K562 (cell line): ENCODE data around the gene CPED1. TPM values are rescaled to one million over a fixed set of nuclear protein-coding genes. Genes with fewer than 3 reads are reported as not detected.

ENCODE experiments used
- ATAC-seq: fragments of 200-7000 bp; cut with Tn5 transposase; 3 replicates; pipeline ENCODE4 v1.9.1; 2020; ENCODE audit warnings: moderate library complexity
- BruUV-seq: library from RNA; stranded (reverse); fragments of 400-500 nt; replicated peaks from 2 replicates; lab custom pipeline; 2021; lab: Mats Ljungman, UMichigan
- CTCF ChIA-PET: fragments of 300-600 bp; formaldehyde crosslinking; extraction: SDS; loops from one replicate; lab custom pipeline; 2021; ENCODE audit warnings: low intra/inter-chr PET ratio; lab: Yijun Ruan, JAX
- POLR2A ChIA-PET: fragments of 300-600, 350-650 bp; sonication (Branson Sonifier 250); formaldehyde crosslinking; extraction: SDS; loops from one replicate; lab custom pipeline; 2021; ENCODE audit warnings: antibody characterized with exemption, inconsistent platforms; lab: Yijun Ruan, JAX
- DNase-seq, 4 experiments: peaks; one replicate each; pipeline versions ENCODE4 v3.0.0 to v3.0.0-alpha.2; 2011 to 2018; ENCODE audit warnings: low spot score in 3 of 4, mixed read lengths in 3 of 4; ENCODE audit errors: extremely low read depth in 1 of 4
- FAIRE-seq: peaks from 2 replicates; lab custom pipeline; 2011; peaks lifted over from hg19 to GRCh38; lab: Jason Lieb, UNC
- H2AFZ ChIP-seq: 2 replicates; pipeline ENCODE4 v1.6.0; 2011; ENCODE audit warnings: low read depth, low read length, control low read depth, inconsistent platforms
- H3K27ac ChIP-seq: fragments of 200-600 bp; 3 replicates; pipeline ENCODE4 v1.8.0; 2011; ENCODE audit warnings: low read depth, mild to moderate bottlenecking, control low read depth, inconsistent platforms, low read length, moderate library complexity, mixed read lengths; ENCODE audit errors: extremely low read depth
- H3K27me3 ChIP-seq, 2 experiments: fragments of 300-600 bp in 1 of 2; 2 replicates in 1 of 2; 3 replicates in 1 of 2; pipeline versions ENCODE4 v1.6.0 to v1.8.0; 2011; ENCODE audit warnings: inconsistent platforms in 2 of 2, low read length in 2 of 2, mild to moderate bottlenecking in 1 of 2, mixed read lengths in 1 of 2, moderate library complexity in 1 of 2; ENCODE audit not compliant: control insufficient read depth in 2 of 2, insufficient read depth in 2 of 2
- H3K36me3 ChIP-seq: fragments of 300-600 bp; 3 replicates; pipeline ENCODE4 v1.8.0; 2011; ENCODE audit warnings: mild to moderate bottlenecking, low read length, inconsistent platforms; ENCODE audit not compliant: control insufficient read depth, insufficient read depth
- H3K4me1 ChIP-seq, 2 experiments: fragments of 200-600 bp in 1 of 2; replicated peaks in 1 of 2; 2 replicates in 1 of 2; 3 replicates in 1 of 2; pipeline versions ENCODE4 v1.5.1 to v1.8.0; 2011; ENCODE audit warnings: inconsistent platforms in 2 of 2, low read length in 2 of 2, mild to moderate bottlenecking in 1 of 2, mixed read lengths in 1 of 2, moderate library complexity in 1 of 2; ENCODE audit not compliant: control insufficient read depth in 2 of 2, insufficient read depth in 2 of 2
- H3K4me2 ChIP-seq: 2 replicates; pipeline ENCODE4 v1.6.1; 2011; ENCODE audit warnings: low read length, control low read depth, inconsistent platforms, mixed read lengths; ENCODE audit not compliant: insufficient read depth
- H3K4me3 ChIP-seq: fragments of 200-600 bp; sonication (generic), shearing (Covaris generic); 2 replicates; pipeline ENCODE4 v1.5.1; 2016; ENCODE audit warnings: control low read depth, inconsistent platforms
- H3K79me2 ChIP-seq: fragments of 200-600 bp; 3 replicates; pipeline ENCODE4 v1.8.0; 2011; ENCODE audit warnings: low read length, inconsistent platforms; ENCODE audit not compliant: control insufficient read depth, insufficient read depth
- H3K9ac ChIP-seq, 2 experiments: 2 replicates each; pipeline versions ENCODE4 v1.6.0 to v1.6.1; 2011; ENCODE audit warnings: low read depth in 2 of 2, low read length in 2 of 2, control low read depth in 1 of 2, inconsistent platforms in 1 of 2, mild to moderate bottlenecking in 1 of 2, mixed read lengths in 1 of 2; ENCODE audit not compliant: insufficient read depth in 1 of 2
- H3K9me1 ChIP-seq: one replicate; pipeline ENCODE4 v1.6.0; 2011; ENCODE audit warnings: inconsistent platforms, mild to moderate bottlenecking, low read length, moderate library complexity; ENCODE audit not compliant: control insufficient read depth, insufficient read depth
- H3K9me3 ChIP-seq: replicated peaks from 2 replicates; pipeline ENCODE4 v1.5.1; 2011; ENCODE audit warnings: low read depth, low read length, inconsistent platforms; ENCODE audit not compliant: control insufficient read depth, insufficient read depth
- H4K20me1 ChIP-seq: replicated peaks from 2 replicates; pipeline ENCODE4 v1.6.1; 2011; ENCODE audit warnings: low read length, inconsistent platforms, mixed read lengths; ENCODE audit not compliant: control insufficient read depth, insufficient read depth
- C11orf30 ChIP-seq: fragments of 450-650 bp; IDR thresholded peaks from 2 replicates; pipeline ENCODE4 v1.6.1; 2016; ENCODE audit warnings: low read depth, mild to moderate bottlenecking
- FUS ChIP-seq: fragments of 200-400 bp; formaldehyde crosslinking; optimal IDR thresholded peaks from 2 replicates; pipeline ENCODE3; 2017; ENCODE audit warnings: low read depth, low read length
- MAFK ChIP-seq: IDR thresholded peaks from 2 replicates; pipeline ENCODE4 v1.6.1; 2011; ENCODE audit warnings: low read length, improper control_type of control experiment
- MEF2A ChIP-seq: IDR thresholded peaks from 2 replicates; pipeline ENCODE4 v1.6.1; 2011; ENCODE audit warnings: low read depth, mild to moderate bottlenecking, low read length, moderate library complexity; ENCODE audit not compliant: control insufficient read depth
- PHTF2 ChIP-seq: fragments of 250-450 bp; sonication (Bioruptor Pico); IDR thresholded peaks from 2 replicates; pipeline ENCODE4 v1.5.0; 2021; ENCODE audit warnings: mild to moderate bottlenecking
- RB1 ChIP-seq: fragments of 450-650 bp; IDR thresholded peaks from 2 replicates; pipeline ENCODE4 v1.6.1; 2017; ENCODE audit warnings: low read depth, mild to moderate bottlenecking
- RBFOX2 ChIP-seq: fragments of 200-400 bp; formaldehyde crosslinking; IDR thresholded peaks from 2 replicates; pipeline ENCODE4 v1.6.1; 2017; ENCODE audit warnings: low read depth, mild to moderate bottlenecking, low read length, moderate library complexity
- SRSF9 ChIP-seq: fragments of 200-400 bp; formaldehyde crosslinking; IDR thresholded peaks from 2 replicates; pipeline ENCODE4 v1.6.1; 2017; ENCODE audit warnings: low read depth, low read length, borderline replicate concordance
- TBL1XR1 ChIP-seq, 2 experiments: IDR thresholded peaks; 2 replicates each; pipeline ENCODE4 v1.6.1; 2012; ENCODE audit warnings: improper control_type of control experiment in 2 of 2, low read length in 2 of 2, mild to moderate bottlenecking in 1 of 2
- TCF3 ChIP-seq: sonication (generic); formaldehyde crosslinking; IDR thresholded peaks from 2 replicates; pipeline ENCODE4 v1.4.0; 2020; ENCODE audit warnings: mild to moderate bottlenecking, missing genetic modification reagents
- ZBTB1 ChIP-seq: sonication (generic); formaldehyde crosslinking; IDR thresholded peaks from 2 replicates; pipeline ENCODE4 v1.8.1; 2023; ENCODE audit warnings: missing genetic modification reagents, low read depth, mild to moderate bottlenecking, borderline replicate concordance
- ZNF263 ChIP-seq: sonication (generic); formaldehyde crosslinking; IDR thresholded peaks from 2 replicates; pipeline ENCODE4 v1.8.0; 2022; ENCODE audit warnings: mild to moderate bottlenecking, missing genetic modification reagents, borderline replicate concordance
- ZNF644 ChIP-seq: fragments of 200-800 bp; sonication (Bioruptor generic); IDR thresholded peaks from 2 replicates; pipeline ENCODE4 v1.6.1; 2016; ENCODE audit warnings: low read depth, missing genetic modification characterization, missing compliant biosample characterization
- WGBS: fragments of 100-300 bp; shearing (Covaris generic); methylation state at CpG from one replicate; pipeline ENCODE4 v1.1.6; 2016; ENCODE audit warnings: low coverage, mixed read lengths; ENCODE audit not compliant: insufficient coverage; ENCODE audit errors: missing lambda C conversion rate; 5-methylcytosine and 5-hydroxymethylcytosine counted together
- in situ Hi-C: fragments of 300-500 bp; cut with MboI; formaldehyde crosslinking; loops from 4 replicates; pipeline ENCODE4 v1.15.0; 2018; ENCODE audit warnings: inconsistent platforms, mixed read lengths
- intact Hi-C: fragments of 100-400 bp; cut with micrococcal nuclease; formaldehyde crosslinking; loops from 2 replicates; pipeline ENCODE4 v1.14.2; 2022
- polyA plus RNA-seq, 8 experiments: library from polyadenylated mRNA; depleted of rRNA in 4 of 8; stranded (reverse) in 5 of 8; unstranded in 3 of 8; fragments of >200 nt; fragmentation: Nextera tagmentation in 2 of 8; fragmentation: Illumina TruSeq in 1 of 8; extraction: Ambion mirVana in 2 of 8; extraction: Trizol in 1 of 8; gene quantifications; 2 replicates each; pipeline versions ENCODE4 v1.2.1 to v1.2.3, GENCODE V29; 2011 to 2014; ENCODE audit warnings: inconsistent platforms in 1 of 8, missing spikeins in 1 of 8
- total RNA-seq, 7 experiments: library from RNA; depleted of rRNA in 6 of 7; stranded (reverse); fragments of >200 nt in 6 of 7; fragmentation: Illumina TruSeq in 2 of 7; extraction: Trizol in 2 of 7; gene quantifications; 2 replicates each; pipeline versions ENCODE4 v1.2.1 to v1.2.3, GENCODE V29; 2011 to 2021; ENCODE audit warnings: low replicate concordance in 1 of 7
- TF ChIP-seq, protein P1 (sequence below): sonication (generic); formaldehyde crosslinking; IDR thresholded peaks from 2 replicates; pipeline ENCODE4 v1.8.1; 2023; ENCODE audit warnings: mild to moderate bottlenecking, missing genetic modification reagents
- TF ChIP-seq, protein P2 (sequence below): sonication (generic); formaldehyde crosslinking; IDR thresholded peaks from 2 replicates; pipeline ENCODE4 v1.8.1; 2023; ENCODE audit warnings: mild to moderate bottlenecking, missing genetic modification reagents
- TF ChIP-seq, protein P3 (sequence below): fragments of 250-450 bp; sonication (Bioruptor Pico); IDR thresholded peaks from 2 replicates; pipeline ENCODE4 v1.5.0; 2020; ENCODE audit warnings: mild to moderate bottlenecking, borderline replicate concordance

The CPED1 gene
- total and polyA plus RNA-seq, 9 of the 15 experiments (the other 6 are each of a cell fraction or from before 2014, with no cell fraction given) = 195 to 393 (median 290) TPM

DNA sequence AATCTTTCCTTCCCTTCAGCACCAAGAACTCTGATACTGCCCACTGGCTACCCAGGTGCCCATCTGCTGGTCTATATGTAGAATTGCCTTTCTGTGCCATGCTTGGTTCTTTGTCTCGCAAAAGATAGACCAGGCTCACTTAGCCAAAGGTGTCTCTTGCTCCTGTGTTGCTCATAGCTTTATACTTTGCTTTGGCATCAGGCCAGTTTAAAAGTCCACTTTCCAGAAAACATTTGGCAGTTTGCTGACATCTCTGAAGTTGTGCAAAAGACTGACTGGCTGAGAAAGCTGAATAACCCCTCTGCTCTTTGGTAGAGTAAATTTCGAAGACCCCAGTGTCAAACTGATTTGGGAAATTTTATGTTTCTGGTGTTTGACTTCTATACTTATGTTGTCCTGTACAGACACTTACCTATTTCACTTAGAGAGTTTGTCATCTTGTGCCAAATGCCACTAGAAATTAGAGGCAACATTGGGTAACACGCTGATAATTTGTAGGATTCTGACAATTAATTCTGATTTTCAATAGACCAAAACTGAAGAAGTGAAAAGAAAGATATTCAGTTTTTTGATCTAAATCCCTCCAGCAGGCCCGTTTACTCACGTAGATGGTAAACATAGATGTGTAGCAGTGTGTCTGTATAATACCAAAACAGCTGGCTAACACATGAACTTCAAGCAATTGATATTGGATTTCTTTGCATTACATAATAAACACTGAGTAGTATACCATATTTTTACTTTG lies 91.1 kb downstream of the CPED1 start:
- Histone ChIP-seq H3K36me3 (peaks cover 75% of the 10 kb centered on the region), H3K27ac (peak overlapping the region; percentile 85), H3K9me3 (no peaks in the 10 kb centered on the region), H3K27me3 (no peaks in the 10 kb centered on the region), H3K4me1 (peaks cover 8 to 52% of the 10 kb centered on the region in 2 experiments), H3K9ac (peak overlapping the region; percentile 82 to 89), H3K4me2 (peak overlapping the region; percentile 94), H2AFZ (no peak overlapping the region), H3K4me3 (peak overlapping the region; percentile 54), H4K20me1 (peaks cover 20% of the 10 kb centered on the region), H3K9me1 (no peaks in the 10 kb centered on the region), H3K79me2 (peaks cover 100% of the 10 kb centered on the region)
- peak; percentile 1 for ATAC-seq
- BruUV-seq = no TSS peak
- POLR2A ChIA-PET = interaction anchor here (0.6 to 2.4 kb wide), 8 partner anchors 8 to 92 kb away, joined by 3 to 8 read pairs (median 5); no protein-coding TSS in a partner anchor
- WGBS = 3% methylated on average over 5 of the region's 5 CpGs
- in situ Hi-C loops = loop anchor here (5.0 kb wide), 1 partner anchor 82 kb away; no protein-coding TSS in a partner anchor
- CTCF ChIA-PET = interaction anchor here (9.0 kb wide), 1 partner anchor 89 kb away, joined by 129 read pairs; the partner anchor contains the start of gene CPED1
- intact Hi-C loops = no loop called here
- DNase-seq = peak in 1 of 4 experiments; percentile 69
- no peak for FAIRE-seq
- TF ChIP-seq, protein P1, sequence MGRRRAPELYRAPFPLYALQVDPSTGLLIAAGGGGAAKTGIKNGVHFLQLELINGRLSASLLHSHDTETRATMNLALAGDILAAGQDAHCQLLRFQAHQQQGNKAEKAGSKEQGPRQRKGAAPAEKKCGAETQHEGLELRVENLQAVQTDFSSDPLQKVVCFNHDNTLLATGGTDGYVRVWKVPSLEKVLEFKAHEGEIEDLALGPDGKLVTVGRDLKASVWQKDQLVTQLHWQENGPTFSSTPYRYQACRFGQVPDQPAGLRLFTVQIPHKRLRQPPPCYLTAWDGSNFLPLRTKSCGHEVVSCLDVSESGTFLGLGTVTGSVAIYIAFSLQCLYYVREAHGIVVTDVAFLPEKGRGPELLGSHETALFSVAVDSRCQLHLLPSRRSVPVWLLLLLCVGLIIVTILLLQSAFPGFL = no peak
- TF ChIP-seq SRSF9 (no peak), TCF3 (CRISPR knock-in tag) (peak; percentile 2; the same call in 1 of the 2 replicates), ZNF263 (no peak), MEF2A (no peak), ZBTB1 (CRISPR knock-in tag) (no peak), TBL1XR1 (IDR thresholded peaks at IDR 0.05; ENCODE audit: low read length in 2 of 2) (no peak), RB1 (no peak), MAFK (no peak), RBFOX2 (peak; percentile 4; the same call in 1 of the 2 replicates), FUS (no peak), ZNF644 (tag) (no peak), C11orf30 (no peak), PHTF2 (0 out of 2 replicates have a peak, but pooled peaks have one; percentile 6)
- TF ChIP-seq, protein P2, sequence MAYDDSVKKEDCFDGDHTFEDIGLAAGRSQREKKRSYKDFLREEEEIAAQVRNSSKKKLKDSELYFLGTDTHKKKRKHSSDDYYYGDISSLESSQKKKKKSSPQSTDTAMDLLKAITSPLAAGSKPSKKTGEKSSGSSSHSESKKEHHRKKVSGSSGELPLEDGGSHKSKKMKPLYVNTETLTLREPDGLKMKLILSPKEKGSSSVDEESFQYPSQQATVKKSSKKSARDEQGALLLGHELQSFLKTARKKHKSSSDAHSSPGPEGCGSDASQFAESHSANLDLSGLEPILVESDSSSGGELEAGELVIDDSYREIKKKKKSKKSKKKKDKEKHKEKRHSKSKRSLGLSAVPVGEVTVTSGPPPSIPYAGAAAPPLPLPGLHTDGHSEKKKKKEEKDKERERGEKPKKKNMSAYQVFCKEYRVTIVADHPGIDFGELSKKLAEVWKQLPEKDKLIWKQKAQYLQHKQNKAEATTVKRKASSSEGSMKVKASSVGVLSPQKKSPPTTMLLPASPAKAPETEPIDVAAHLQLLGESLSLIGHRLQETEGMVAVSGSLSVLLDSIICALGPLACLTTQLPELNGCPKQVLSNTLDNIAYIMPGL = 0 out of 2 replicates have a peak, but pooled peaks have one; percentile 4
- TF ChIP-seq, protein P3, sequence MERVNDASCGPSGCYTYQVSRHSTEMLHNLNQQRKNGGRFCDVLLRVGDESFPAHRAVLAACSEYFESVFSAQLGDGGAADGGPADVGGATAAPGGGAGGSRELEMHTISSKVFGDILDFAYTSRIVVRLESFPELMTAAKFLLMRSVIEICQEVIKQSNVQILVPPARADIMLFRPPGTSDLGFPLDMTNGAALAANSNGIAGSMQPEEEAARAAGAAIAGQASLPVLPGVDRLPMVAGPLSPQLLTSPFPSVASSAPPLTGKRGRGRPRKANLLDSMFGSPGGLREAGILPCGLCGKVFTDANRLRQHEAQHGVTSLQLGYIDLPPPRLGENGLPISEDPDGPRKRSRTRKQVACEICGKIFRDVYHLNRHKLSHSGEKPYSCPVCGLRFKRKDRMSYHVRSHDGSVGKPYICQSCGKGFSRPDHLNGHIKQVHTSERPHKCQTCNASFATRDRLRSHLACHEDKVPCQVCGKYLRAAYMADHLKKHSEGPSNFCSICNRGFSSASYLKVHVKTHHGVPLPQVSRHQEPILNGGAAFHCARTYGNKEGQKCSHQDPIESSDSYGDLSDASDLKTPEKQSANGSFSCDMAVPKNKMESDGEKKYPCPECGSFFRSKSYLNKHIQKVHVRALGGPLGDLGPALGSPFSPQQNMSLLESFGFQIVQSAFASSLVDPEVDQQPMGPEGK (CRISPR knock-in tag) = no peak
